ENCODE results near the gene TBL1Y.
"Not testable (repeated sequence)": the region's sequence is repeated elsewhere in the genome, so short reads cannot be mapped to it uniquely, and the experiment has no call there.

Gene TBL1Y

GRCh38 chrY:6910372-6911252 is at the start of gene TBL1Y:
Gene TBL1Y, plus strand, starts transcription at chrY:6910697. Its CDS starts 114,388 bp downstream, at chrY:7025085.
- DNase-seq = no peak

- no peak for DNase-seq
These were observed 16.0 kb upstream of the TBL1Y start for GRCh38 chrY:6894496-6894895.

- no peak for DNase-seq
These were observed 15.3 kb upstream of the TBL1Y start for GRCh38 chrY:6895236-6895635.

GRCh38 chrY:6902116-6902515 is 8.4 kb upstream of the TBL1Y start:
- DNase-seq = not testable (repeated sequence)

- no peak for DNase-seq
These were observed 2.9 kb upstream of the TBL1Y start for GRCh38 chrY:6907591-6907990.

GRCh38 chrY:6908021-6908420 is 2.5 kb upstream of the TBL1Y start:
- not testable (repeated sequence) for DNase-seq

- no peak for DNase-seq
These were observed 1.4 kb upstream of the TBL1Y start for GRCh38 chrY:6909118-6909521.

GRCh38 chrY:6909856-6910255 is 641 bp upstream of the TBL1Y start:
- DNase-seq = no peak

- no peak for DNase-seq
These were observed 870 bp downstream of the TBL1Y start, which contains the start of gene AMELY for GRCh38 chrY:6911253-6911881. Gene AMELY, minus strand, starts transcription at chrY:6911752. Its CDS starts 39,144 bp downstream, at chrY:6872608.

GRCh38 chrY:6913362-6913761 is 2.9 kb downstream of the TBL1Y start:
- DNase-seq = no peak

- no peak for DNase-seq
These were observed 10.6 kb downstream of the TBL1Y start for GRCh38 chrY:6921061-6921460.

GRCh38 chrY:6928265-6928664 is 17.8 kb downstream of the TBL1Y start:
- DNase-seq = no peak

GRCh38 chrY:6929237-6929636 is 18.7 kb downstream of the TBL1Y start:
- no peak for DNase-seq

GRCh38 chrY:6931779-6932396 is 21.4 kb downstream of the TBL1Y start:
- DNase-seq = no peak

- no peak for DNase-seq
These were observed 25.0 kb downstream of the TBL1Y start for GRCh38 chrY:6935497-6935896.

- no peak for DNase-seq
These were observed 37.2 kb downstream of the TBL1Y start for GRCh38 chrY:6947695-6948094.

- DNase-seq = no peak
These were observed 37.9 kb downstream of the TBL1Y start for GRCh38 chrY:6948378-6948777.

- DNase-seq = no peak
These were observed 39.5 kb downstream of the TBL1Y start for GRCh38 chrY:6949947-6950346.

- no peak for DNase-seq
These were observed 54.2 kb downstream of the TBL1Y start for GRCh38 chrY:6964732-6965131.

- no peak for DNase-seq
These were observed 56.0 kb downstream of the TBL1Y start for GRCh38 chrY:6966521-6966920.

- no peak for DNase-seq
These were observed 57.2 kb downstream of the TBL1Y start for GRCh38 chrY:6967736-6968135.

GRCh38 chrY:6968191-6968590 is 57.7 kb downstream of the TBL1Y start:
- DNase-seq = no peak

- no peak for DNase-seq
These were observed 61.9 kb downstream of the TBL1Y start for GRCh38 chrY:6972271-6972887.
